AG04449 (cell line): ENCODE measurements around the gene SLC6A2.

Experiments used
- CTCF ChIA-PET: fragments of 350-600 bp; formaldehyde crosslinking; extraction: SDS; loops from one replicate; lab custom pipeline; 2021; ENCODE audit warnings: antibody characterized with exemption; lab: Yijun Ruan, JAX
- POLR2A ChIA-PET: fragments of 400-600, 350-600 bp; formaldehyde crosslinking; extraction: SDS; loops from one replicate; lab custom pipeline; 2020; ENCODE audit warnings: antibody characterized with exemption, inconsistent platforms; lab: Yijun Ruan, JAX
- DNase-seq: peaks from one replicate; pipeline ENCODE4 v3.0.0-alpha.2; 2010; ENCODE audit warnings: low read depth, low spot score
- H3K4me3 ChIP-seq: 2 replicates; pipeline ENCODE4 v1.5.1; 2011; ENCODE audit warnings: low read depth, mild to moderate bottlenecking, control low read depth, low read length
- CTCF ChIP-seq: IDR thresholded peaks from one replicate; pipeline ENCODE4 v1.5.1; 2011; ENCODE audit warnings: mild to moderate bottlenecking, moderate library complexity, low read length, control low read depth, inconsistent platforms; ENCODE audit not compliant: insufficient read depth; ENCODE audit errors: missing control alignments

Gene SLC6A2

GRCh38 chr16:55653106-55653505 lies 2.7 kb upstream of the SLC6A2 start:
- POLR2A ChIA-PET = no interaction called here
- no peak for TF ChIP-seq CTCF
- DNase-seq = no peak
- CTCF ChIA-PET = no interaction called here
- H3K4me3 ChIP-seq = no peak overlapping the region

GRCh38 chr16:55655381-55655896 lies 349 bp upstream of the SLC6A2 start:
- TF ChIP-seq CTCF = no peak
- DNase-seq = no peak
- ChIA-PET POLR2A (no interaction called here), CTCF (interaction anchor here (1.2 kb wide), 1 partner anchor 109 kb away, joined by 3 read pairs; no protein-coding TSS in a partner anchor)
- H3K4me3 ChIP-seq = no peak overlapping the region

GRCh38 chr16:55656691-55657092 lies 904 bp downstream of the SLC6A2 start:
- ChIA-PET CTCF (interaction anchor here (1.2 to 1.7 kb wide), 2 partner anchors 48 to 110 kb away, joined by 3 to 4 read pairs; no protein-coding TSS in a partner anchor), POLR2A (no interaction called here)
- no peak overlapping the region for H3K4me3 ChIP-seq
- TF ChIP-seq CTCF = no peak
- no peak for DNase-seq

GRCh38 chr16:55657616-55658015 lies 1.8 kb downstream of the SLC6A2 start:
- H3K4me3 ChIP-seq = no peak overlapping the region
- TF ChIP-seq CTCF = no peak
- CTCF ChIA-PET = interaction anchor here (0.6 to 1.8 kb wide), 3 partner anchors 44 to 47 kb away, joined by 3 to 6 read pairs (median 4); no protein-coding TSS in a partner anchor
- no peak for DNase-seq
- POLR2A ChIA-PET = no interaction called here

GRCh38 chr16:55658898-55659420 lies 3.2 kb downstream of the SLC6A2 start:
- H3K4me3 ChIP-seq = no peak overlapping the region
- DNase-seq = no peak
- CTCF ChIA-PET = interaction anchor here (1.0 to 1.8 kb wide), 3 partner anchors 11 to 193 kb away, joined by 3 to 6 read pairs (median 3); no protein-coding TSS in a partner anchor
- no peak for TF ChIP-seq CTCF
- POLR2A ChIA-PET = no interaction called here

GRCh38 chr16:55660026-55660425 lies 4.2 kb downstream of the SLC6A2 start:
- ChIA-PET CTCF (no interaction called here), POLR2A (no interaction called here)
- H3K4me3 ChIP-seq = no peak overlapping the region
- no peak for TF ChIP-seq CTCF
- DNase-seq = no peak
